GM18520 (cell line): Measurements from ENCODE around the gene VWA2.
A peak's percentile ranks its signal among the peaks of the same experiment; 100 is the strongest.

Experiments
- ATAC-seq: cut with Tn5 transposase; IDR thresholded peaks from one replicate; pipeline ENCODE4 v1.9.1; 2021; ENCODE audit not compliant: unreplicated experiment

Gene VWA2

GRCh38 chr10:114337510-114338462, 98.7 kb downstream of the VWA2 start:
- ATAC-seq: peak; percentile 67

DNA sequence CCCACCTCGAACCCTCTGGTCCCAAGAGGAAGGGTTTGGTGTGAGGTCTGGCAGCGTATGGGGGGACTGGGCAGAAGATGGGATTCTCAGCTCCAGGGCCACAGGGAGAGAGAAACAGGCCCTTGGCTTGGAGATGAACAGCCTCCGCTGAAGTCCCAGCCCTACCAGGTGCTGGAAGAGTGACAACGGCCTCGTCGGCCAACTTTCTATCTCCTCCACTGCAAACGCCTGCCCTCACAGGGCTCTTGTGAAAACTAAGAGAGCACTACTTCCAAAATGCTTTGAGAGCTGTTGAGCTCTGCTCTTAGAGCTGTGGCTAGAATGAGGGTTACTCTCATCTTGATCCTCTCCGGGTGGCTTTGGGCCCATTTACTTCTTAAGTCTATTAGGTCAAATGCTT, 101.8 kb downstream of the VWA2 start:
- no peak for ATAC-seq
